ENCODE results near the gene CHCHD6. TPM values are rescaled to one million over a fixed set of nuclear protein-coding genes. Genes with fewer than 3 reads are reported as not detected.

CHCHD6 gene
- total RNA-seq, 4 donors from 2014 or later, result 7.5 to 21.9 (median 16.3) TPM

- WGBS, 2 donors, result 75 to 81% methylated on average over 5 of the region's 5 CpGs
Observed at GRCh38 chr3:126921085-126921824, 217.2 kb downstream of the CHCHD6 start.

GRCh38 chr3:126922466-126922865 is 218.4 kb downstream of the CHCHD6 start:
- DNase-seq, result no peak
- Histone ChIP-seq H3K4me1 (peaks cover 7 to 30% (median 14%) of the 10 kb centered on the region in 3 donors), H3K36me3 (no peaks in the 10 kb centered on the region), H3K27me3 (no peaks in the 10 kb centered on the region), H3K9me3 (no peaks in the 10 kb centered on the region), H3K4me3 (no peak overlapping the region), H3K27ac (no peak overlapping the region)
- intact Hi-C loops (cut with DNase I), result no loop called here
- WGBS, 2 donors, result 88 to 100% methylated on average over 1 to 3 of the region's 4 CpGs
- TF ChIP-seq POLR2A (IDR thresholded peaks at IDR 0.05), result no peak
- no peak for TF ChIP-seq CTCF (IDR thresholded peaks at IDR 0.05)

More at GRCh38 chr3:126921085-126921824, 217.2 kb downstream of the CHCHD6 start:
- TF ChIP-seq POLR2A (IDR thresholded peaks at IDR 0.05) (no peak), CTCF (IDR thresholded peaks at IDR 0.05) (no peak)
- intact Hi-C loops (cut with DNase I), result no loop called here
- no peak for DNase-seq
- no peaks in the 10 kb centered on the region for H3K9me3 ChIP-seq
- H3K36me3 ChIP-seq, result no peaks in the 10 kb centered on the region
- no peaks in the 10 kb centered on the region for H3K27me3 ChIP-seq
- no peak overlapping the region for H3K4me3 ChIP-seq
- H3K4me1 ChIP-seq, result peaks cover 0 to 18% (median 2%) of the 10 kb centered on the region in 3 donors
- no peak overlapping the region for H3K27ac ChIP-seq

GRCh38 chr3:126923423-126923822 is 219.4 kb downstream of the CHCHD6 start:
- no peak for DNase-seq
- Histone ChIP-seq H3K36me3 (no peaks in the 10 kb centered on the region), H3K27me3 (no peaks in the 10 kb centered on the region), H3K27ac (no peak overlapping the region), H3K4me1 (peaks cover 7 to 35% (median 15%) of the 10 kb centered on the region in 3 donors), H3K9me3 (no peaks in the 10 kb centered on the region), H3K4me3 (no peak overlapping the region)
- TF ChIP-seq CTCF (IDR thresholded peaks at IDR 0.05) (no peak), POLR2A (IDR thresholded peaks at IDR 0.05) (no peak)
- WGBS, 2 donors, result 88 to 100% methylated on average over 2 to 5 of the region's 6 CpGs
- intact Hi-C loops (cut with DNase I), result no loop called here

GRCh38 chr3:126923895-126924294 is 219.9 kb downstream of the CHCHD6 start:
- TF ChIP-seq CTCF (IDR thresholded peaks at IDR 0.05) (no peak), POLR2A (IDR thresholded peaks at IDR 0.05) (no peak)
- peaks cover 7 to 35% (median 15%) of the 10 kb centered on the region in 3 donors for H3K4me1 ChIP-seq
- H3K27ac ChIP-seq, result no peak overlapping the region
- DNase-seq, result no peak
- WGBS, 2 donors, result 90 to 91% methylated on average over 7 of the region's 7 CpGs
- intact Hi-C loops (cut with DNase I), result no loop called here
- H3K4me3 ChIP-seq, result no peak overlapping the region
- no peaks in the 10 kb centered on the region for H3K9me3 ChIP-seq
- no peaks in the 10 kb centered on the region for H3K27me3 ChIP-seq
- H3K36me3 ChIP-seq, result no peaks in the 10 kb centered on the region

GRCh38 chr3:126924458-126924857 is 220.4 kb downstream of the CHCHD6 start:
- H3K27ac ChIP-seq, result no peak overlapping the region

More at GRCh38 chr3:126924458-126924857, 220.4 kb downstream of the CHCHD6 start:
- intact Hi-C loops (cut with DNase I), result no loop called here
- no peak for DNase-seq
- 67% methylated on average over 1 of the region's 2 CpGs; no CpG with 5 or more reads in 1 of the 2 donors for WGBS, 2 donors
- Histone ChIP-seq H3K4me1 (peaks cover 7 to 35% (median 15%) of the 10 kb centered on the region in 3 donors), H3K27me3 (no peaks in the 10 kb centered on the region), H3K36me3 (no peaks in the 10 kb centered on the region), H3K4me3 (no peak overlapping the region), H3K9me3 (no peaks in the 10 kb centered on the region)
- TF ChIP-seq POLR2A (IDR thresholded peaks at IDR 0.05), result no peak
- no peak for TF ChIP-seq CTCF (IDR thresholded peaks at IDR 0.05)
